ENCODE measurements around the gene SPG7. TPM values are rescaled to one million over a fixed set of nuclear protein-coding genes. Genes with fewer than 3 reads are reported as not detected.

Gene SPG7
- total and polyA plus RNA-seq, 8 donors, result 25.7 to 212 (median 51.1) TPM

DNA sequence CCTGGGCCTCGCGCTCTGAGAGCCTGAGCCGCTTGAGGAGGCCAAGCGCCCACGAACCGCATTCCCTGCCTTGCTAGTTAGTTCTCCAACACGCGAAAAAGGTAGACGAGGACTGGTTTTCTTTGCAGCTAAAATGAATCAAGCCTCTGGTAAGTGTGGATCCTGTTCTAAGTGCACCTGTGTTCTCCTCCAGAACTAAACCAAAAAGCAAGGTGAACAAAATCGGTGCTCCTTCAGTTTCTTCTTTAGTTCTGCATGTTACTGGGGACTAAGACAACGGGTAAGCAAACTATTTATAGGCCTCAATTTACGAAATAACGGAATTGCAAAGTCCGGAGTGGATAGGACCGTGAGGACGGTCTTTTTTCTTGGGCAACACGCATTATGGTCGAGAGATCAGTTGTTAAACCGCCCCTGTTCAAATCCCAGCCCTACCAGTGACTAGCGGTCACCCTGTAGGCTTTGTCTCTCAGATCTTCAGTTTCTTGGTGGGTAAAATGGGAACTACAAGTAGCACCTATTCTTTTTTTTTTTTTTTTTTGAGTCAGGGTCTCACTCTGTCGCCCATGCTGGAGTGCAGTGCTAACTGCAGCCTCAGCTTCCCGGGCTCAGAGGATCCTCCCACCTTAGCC lies 16.8 kb upstream of the SPG7 start:
- TF ChIP-seq, protein P1, sequence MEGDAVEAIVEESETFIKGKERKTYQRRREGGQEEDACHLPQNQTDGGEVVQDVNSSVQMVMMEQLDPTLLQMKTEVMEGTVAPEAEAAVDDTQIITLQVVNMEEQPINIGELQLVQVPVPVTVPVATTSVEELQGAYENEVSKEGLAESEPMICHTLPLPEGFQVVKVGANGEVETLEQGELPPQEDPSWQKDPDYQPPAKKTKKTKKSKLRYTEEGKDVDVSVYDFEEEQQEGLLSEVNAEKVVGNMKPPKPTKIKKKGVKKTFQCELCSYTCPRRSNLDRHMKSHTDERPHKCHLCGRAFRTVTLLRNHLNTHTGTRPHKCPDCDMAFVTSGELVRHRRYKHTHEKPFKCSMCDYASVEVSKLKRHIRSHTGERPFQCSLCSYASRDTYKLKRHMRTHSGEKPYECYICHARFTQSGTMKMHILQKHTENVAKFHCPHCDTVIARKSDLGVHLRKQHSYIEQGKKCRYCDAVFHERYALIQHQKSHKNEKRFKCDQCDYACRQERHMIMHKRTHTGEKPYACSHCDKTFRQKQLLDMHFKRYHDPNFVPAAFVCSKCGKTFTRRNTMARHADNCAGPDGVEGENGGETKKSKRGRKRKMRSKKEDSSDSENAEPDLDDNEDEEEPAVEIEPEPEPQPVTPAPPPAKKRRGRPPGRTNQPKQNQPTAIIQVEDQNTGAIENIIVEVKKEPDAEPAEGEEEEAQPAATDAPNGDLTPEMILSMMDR (IDR thresholded peaks at IDR 0.05), result no peak
- Histone ChIP-seq H3K27me3 (no peaks in the 10 kb centered on the region), H3K27ac (peak overlapping the region; percentile 88 to 94 (median 94)), H3K4me1 (peaks cover 9 to 25% (median 18%) of the 10 kb centered on the region in 3 donors), H3K9me3 (no peaks in the 10 kb centered on the region), H3K36me3 (no peaks in the 10 kb centered on the region), H3K4me3 (peak overlapping the region; percentile 89 to 97 (median 90))
- intact Hi-C loops (cut with DNase I), result no loop called here
- ATAC-seq (no peak), FAIRE-seq (no peak), DNase-seq (no peak)
- WGBS, 2 donors, result 2 to 4% methylated on average over 22 of the region's 22 CpGs

DNA sequence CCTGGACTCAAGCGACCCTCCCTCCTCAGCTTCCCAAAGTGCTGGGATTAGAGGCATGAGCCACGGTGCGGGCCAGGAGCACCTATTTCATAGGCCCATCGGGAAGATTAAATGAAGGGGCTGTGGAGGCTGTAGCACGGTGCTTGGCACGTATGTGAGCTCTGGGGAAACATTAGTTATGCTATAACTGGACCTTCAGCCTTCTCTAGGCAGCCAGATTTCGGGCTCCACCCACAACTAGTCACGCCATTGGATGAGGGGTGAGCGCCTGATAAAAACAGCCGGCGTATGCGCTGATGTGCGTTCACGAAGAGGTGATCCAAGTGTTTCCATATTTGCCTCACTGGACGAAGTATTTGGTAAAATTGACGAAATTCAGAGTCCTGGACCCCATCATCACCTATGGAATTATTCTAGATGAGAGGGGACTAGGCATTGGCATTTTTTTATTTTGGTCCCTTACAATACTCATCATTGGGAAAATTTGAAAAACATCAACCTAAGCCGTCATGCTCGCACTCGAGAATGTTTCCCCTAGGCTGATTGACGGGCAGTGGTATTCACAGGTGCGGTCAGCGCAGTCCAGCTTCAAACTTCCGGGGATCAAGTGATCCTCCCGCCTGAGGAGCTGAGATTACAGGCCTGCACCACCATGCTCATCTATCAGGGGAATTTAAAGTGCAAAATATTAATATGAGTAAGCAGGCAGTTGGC lies 16.1 kb upstream of the SPG7 start:
- intact Hi-C loops (cut with DNase I), result no loop called here
- no peak overlapping the region for H3K27ac ChIP-seq
- DNase-seq (no peak), FAIRE-seq (no peak), ATAC-seq (no peak)
- H3K9me3 ChIP-seq, result no peaks in the 10 kb centered on the region
- H3K4me1 ChIP-seq, result peaks cover 9 to 25% (median 18%) of the 10 kb centered on the region in 3 donors
- no peaks in the 10 kb centered on the region for H3K27me3 ChIP-seq
- no peaks in the 10 kb centered on the region for H3K36me3 ChIP-seq
- H3K4me3 ChIP-seq, result peak overlapping the region in 2 of 4 donors; percentile 90 to 91
- TF ChIP-seq, protein P1 (IDR thresholded peaks at IDR 0.05), result no peak
- WGBS, 2 donors, result 70 to 80% methylated on average over 24 of the region's 24 CpGs

DNA sequence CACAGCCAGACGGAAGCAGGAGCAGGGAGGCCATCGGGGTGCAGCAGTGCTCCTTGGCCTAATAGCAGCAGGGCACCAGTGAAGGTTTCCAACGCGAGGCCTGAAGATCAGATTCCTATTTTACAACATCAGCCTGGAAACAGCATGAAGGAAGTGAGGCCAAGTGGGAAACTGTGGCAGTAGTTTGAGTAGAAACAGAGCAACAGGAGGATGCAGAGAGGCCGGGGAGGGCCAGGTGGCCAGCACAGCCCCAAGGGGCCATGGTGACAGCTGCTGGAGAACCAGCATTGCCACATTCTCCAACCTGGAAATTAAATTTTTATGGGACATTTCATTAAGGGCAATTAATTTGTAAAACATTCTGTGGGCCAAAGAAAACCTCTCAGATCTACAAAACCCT lies 14.4 kb upstream of the SPG7 start:
- WGBS, 2 donors, result 81 to 84% methylated on average over 5 of the region's 5 CpGs
- H3K4me3 ChIP-seq, result no peak overlapping the region
- no peak overlapping the region for H3K27ac ChIP-seq
- H3K4me1 ChIP-seq, result peaks cover 5 to 13% (median 8%) of the 10 kb centered on the region in 3 donors
- ATAC-seq (no peak), DNase-seq (no peak), FAIRE-seq (no peak)
- TF ChIP-seq, protein P1 (IDR thresholded peaks at IDR 0.05), result no peak
- H3K27me3 ChIP-seq, result no peaks in the 10 kb centered on the region
- no peaks in the 10 kb centered on the region for H3K36me3 ChIP-seq
- no peaks in the 10 kb centered on the region for H3K9me3 ChIP-seq
- intact Hi-C loops (cut with DNase I), result no loop called here

DNA sequence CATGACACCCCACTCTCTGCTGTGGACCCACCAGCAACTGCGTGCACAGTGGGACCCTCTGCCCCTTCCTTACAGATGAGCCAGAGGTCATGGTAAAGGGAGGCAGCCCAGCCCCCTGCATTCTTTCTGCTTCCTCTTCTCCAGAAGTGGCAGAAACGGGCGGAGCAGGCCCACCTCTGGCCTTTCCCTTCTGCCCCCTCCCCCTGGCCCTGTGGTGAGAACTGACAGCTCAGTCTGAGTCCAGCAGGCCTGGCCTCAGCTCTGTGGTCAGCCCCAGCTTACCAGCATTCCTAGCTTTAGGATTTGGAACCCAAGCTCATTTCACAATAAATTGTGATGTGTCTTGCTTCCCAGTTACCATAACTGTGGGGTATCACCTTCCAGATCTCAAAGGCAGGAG lies 13.1 kb upstream of the SPG7 start:
- no peaks in the 10 kb centered on the region for H3K27me3 ChIP-seq
- DNase-seq (no peak), ATAC-seq (no peak), FAIRE-seq (no peak)
- 72 to 84% methylated on average over 3 of the region's 3 CpGs for WGBS, 2 donors
- intact Hi-C loops (cut with DNase I), result no loop called here
- no peaks in the 10 kb centered on the region for H3K36me3 ChIP-seq
- H3K4me3 ChIP-seq, result no peak overlapping the region
- H3K27ac ChIP-seq, result no peak overlapping the region
- no peaks in the 10 kb centered on the region for H3K9me3 ChIP-seq
- peaks cover 5 to 12% (median 7%) of the 10 kb centered on the region in 3 donors for H3K4me1 ChIP-seq
- TF ChIP-seq, protein P1 (IDR thresholded peaks at IDR 0.05), result no peak

DNA sequence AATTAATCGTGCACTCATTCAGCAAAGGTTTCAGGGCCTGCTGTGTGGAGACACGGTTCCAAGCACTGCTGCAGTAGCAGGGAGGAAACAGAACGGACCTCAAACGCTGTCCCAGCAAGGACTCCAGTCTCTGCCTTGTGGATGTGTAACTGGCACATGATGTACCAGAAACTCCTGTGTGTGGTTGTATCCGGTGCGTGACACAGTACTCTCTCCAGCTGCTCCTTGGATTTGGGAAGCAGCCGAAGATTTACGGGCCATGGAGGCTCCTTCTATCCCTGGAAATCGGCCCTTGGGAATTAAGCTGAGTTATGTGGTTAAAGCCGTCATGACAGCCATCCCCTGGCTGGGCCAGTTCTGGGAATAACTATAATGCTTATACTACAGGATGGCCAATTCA lies 9.4 kb upstream of the SPG7 start:
- H3K9me3 ChIP-seq, result no peaks in the 10 kb centered on the region
- H3K27me3 ChIP-seq, result no peaks in the 10 kb centered on the region
- TF ChIP-seq, protein P1 (IDR thresholded peaks at IDR 0.05), result no peak
- 84 to 85% methylated on average over 10 of the region's 10 CpGs for WGBS, 2 donors
- FAIRE-seq (no peak), DNase-seq (no peak), ATAC-seq (no peak)
- no peaks in the 10 kb centered on the region for H3K36me3 ChIP-seq
- no peaks in the 10 kb centered on the region for H3K4me1 ChIP-seq
- no peak overlapping the region for H3K27ac ChIP-seq
- intact Hi-C loops (cut with DNase I), result no loop called here
- H3K4me3 ChIP-seq, result no peak overlapping the region

Data from pancreas (tissue), 10 donors.